ENCODE results near the gene ENO1.

DNA sequence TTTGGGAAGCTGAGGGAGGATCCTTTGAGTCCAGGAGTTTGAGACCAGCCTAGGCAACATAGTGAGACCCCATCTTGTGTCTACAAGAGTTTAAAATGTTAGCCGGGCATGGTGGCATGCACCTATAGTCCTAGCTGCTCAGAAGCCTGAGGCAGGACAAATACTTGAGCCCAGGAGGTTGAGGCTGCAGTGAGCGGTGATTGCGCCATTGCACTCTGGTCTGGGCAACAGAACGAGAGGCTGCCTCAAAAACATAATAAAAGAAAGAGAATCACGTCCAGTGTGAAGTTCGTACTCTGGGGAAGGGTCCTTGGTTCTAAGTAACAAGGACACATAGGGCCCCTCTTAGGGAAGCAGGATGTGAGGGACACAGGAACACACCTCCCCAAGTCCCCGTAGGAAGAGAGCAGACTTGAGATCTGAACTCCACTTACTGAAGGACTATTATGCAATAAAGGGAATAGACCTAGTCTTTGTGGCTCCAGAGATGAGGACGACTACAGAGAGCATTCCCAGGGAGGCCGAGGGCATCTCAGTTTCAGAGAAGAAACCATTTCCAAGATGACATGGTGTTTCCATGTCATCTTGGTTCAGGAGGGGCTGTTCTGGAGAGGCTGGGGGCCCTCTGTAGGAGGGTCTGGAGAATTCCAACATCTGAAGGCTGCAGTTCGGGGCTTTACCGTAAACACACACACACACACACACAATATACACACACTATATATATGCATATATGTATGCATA lies 10.8 kb upstream of the ENO1 start:
- TF ChIP-seq CTCF (IDR thresholded peaks at IDR 0.05 in 2 of 3, conservative IDR thresholded peaks at IDR 0.05 in 1 of 3; ENCODE audit: borderline replicate concordance in 1 of 3, insufficient read depth in 1 of 3, low read depth in 2 of 3, low read length in 2 of 3) = no peak
- TF ChIP-seq, protein P1, sequence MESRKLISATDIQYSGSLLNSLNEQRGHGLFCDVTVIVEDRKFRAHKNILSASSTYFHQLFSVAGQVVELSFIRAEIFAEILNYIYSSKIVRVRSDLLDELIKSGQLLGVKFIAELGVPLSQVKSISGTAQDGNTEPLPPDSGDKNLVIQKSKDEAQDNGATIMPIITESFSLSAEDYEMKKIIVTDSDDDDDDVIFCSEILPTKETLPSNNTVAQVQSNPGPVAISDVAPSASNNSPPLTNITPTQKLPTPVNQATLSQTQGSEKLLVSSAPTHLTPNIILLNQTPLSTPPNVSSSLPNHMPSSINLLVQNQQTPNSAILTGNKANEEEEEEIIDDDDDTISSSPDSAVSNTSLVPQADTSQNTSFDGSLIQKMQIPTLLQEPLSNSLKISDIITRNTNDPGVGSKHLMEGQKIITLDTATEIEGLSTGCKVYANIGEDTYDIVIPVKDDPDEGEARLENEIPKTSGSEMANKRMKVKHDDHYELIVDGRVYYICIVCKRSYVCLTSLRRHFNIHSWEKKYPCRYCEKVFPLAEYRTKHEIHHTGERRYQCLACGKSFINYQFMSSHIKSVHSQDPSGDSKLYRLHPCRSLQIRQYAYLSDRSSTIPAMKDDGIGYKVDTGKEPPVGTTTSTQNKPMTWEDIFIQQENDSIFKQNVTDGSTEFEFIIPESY (IDR thresholded peaks at IDR 0.05; ENCODE audit: extremely low read depth, insufficient replicate concordance, low read length) = no peak
- no peak for TF ChIP-seq SRF (IDR thresholded peaks at IDR 0.05; ENCODE audit: low read depth)
- TF ChIP-seq REST (IDR thresholded peaks at IDR 0.05; ENCODE audit: low read depth) = no peak
- no peak for TF ChIP-seq TCF7L2 (IDR thresholded peaks at IDR 0.05; ENCODE audit: borderline replicate concordance, extremely low read depth, insufficient read depth, insufficient read length)
- TF ChIP-seq MAX (IDR thresholded peaks at IDR 0.05) = no peak
- no peak for TF ChIP-seq EZH2 (IDR thresholded peaks at IDR 0.05)
- TF ChIP-seq YY1 (IDR thresholded peaks at IDR 0.05; ENCODE audit: extremely low read depth, insufficient replicate concordance, low read depth, low read length) = no peak
- TF ChIP-seq RAD21 (IDR thresholded peaks at IDR 0.05; ENCODE audit: low read depth) = no peak; the same call in 1 of the 2 replicates
- no peak for TF ChIP-seq FOSL1 (IDR thresholded peaks at IDR 0.05; ENCODE audit: low read depth)

Data from HCT116 (cell line).